Upper lobe of left lung (tissue), 4 donors: ENCODE results near the gene SFT2D3.

Source experiments
- EP300 ChIP-seq, 4 donors: sonication (generic); formaldehyde crosslinking; IDR thresholded peaks; one replicate each; pipeline ENCODE4 v1.5.1; 2017; ENCODE audit warnings: antibody characterized with exemption in 4 of 4, control low read depth in 2 of 4
- POLR2AphosphoS5 ChIP-seq, 2 donors: sonication (generic); formaldehyde crosslinking; IDR thresholded peaks; one replicate each; pipeline ENCODE4 v1.5.1; 2017; ENCODE audit warnings: antibody characterized with exemption in 2 of 2
- TF ChIP-seq, protein P1 (sequence below), 6 experiments: fragments of 450-650 bp in 4 of 6; fragments of 200-600 bp in 2 of 6; sonication (generic) in 2 of 6; IDR thresholded peaks; one replicate each; pipeline ENCODE4 v1.5.1; 2016 to 2019; ENCODE audit warnings: antibody characterized with exemption in 6 of 6

DNA sequence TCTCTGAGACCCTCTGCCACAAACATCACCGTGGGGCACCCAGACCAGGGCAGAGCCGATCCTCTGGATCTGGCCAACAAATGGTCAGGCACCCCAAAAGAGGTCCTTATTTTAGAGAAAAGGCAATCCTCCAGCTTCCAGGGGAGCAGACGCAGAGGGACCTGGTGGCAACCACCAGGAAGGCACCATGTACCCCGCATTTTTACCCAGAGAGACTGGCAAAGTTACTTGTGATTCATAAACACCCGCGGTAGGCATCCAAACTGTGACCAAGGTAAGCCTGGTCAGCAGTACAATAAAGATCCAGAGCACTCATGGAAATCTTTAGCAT, 36.4 kb upstream of the SFT2D3 start:
- TF ChIP-seq, protein P1, sequence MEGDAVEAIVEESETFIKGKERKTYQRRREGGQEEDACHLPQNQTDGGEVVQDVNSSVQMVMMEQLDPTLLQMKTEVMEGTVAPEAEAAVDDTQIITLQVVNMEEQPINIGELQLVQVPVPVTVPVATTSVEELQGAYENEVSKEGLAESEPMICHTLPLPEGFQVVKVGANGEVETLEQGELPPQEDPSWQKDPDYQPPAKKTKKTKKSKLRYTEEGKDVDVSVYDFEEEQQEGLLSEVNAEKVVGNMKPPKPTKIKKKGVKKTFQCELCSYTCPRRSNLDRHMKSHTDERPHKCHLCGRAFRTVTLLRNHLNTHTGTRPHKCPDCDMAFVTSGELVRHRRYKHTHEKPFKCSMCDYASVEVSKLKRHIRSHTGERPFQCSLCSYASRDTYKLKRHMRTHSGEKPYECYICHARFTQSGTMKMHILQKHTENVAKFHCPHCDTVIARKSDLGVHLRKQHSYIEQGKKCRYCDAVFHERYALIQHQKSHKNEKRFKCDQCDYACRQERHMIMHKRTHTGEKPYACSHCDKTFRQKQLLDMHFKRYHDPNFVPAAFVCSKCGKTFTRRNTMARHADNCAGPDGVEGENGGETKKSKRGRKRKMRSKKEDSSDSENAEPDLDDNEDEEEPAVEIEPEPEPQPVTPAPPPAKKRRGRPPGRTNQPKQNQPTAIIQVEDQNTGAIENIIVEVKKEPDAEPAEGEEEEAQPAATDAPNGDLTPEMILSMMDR (IDR thresholded peaks at IDR 0.05), result no peak
- no peak for TF ChIP-seq POLR2AphosphoS5 (IDR thresholded peaks at IDR 0.05)
- TF ChIP-seq EP300 (IDR thresholded peaks at IDR 0.05), result no peak
